ENCODE data around the gene CDH23. TPM values are rescaled to one million over a fixed set of nuclear protein-coding genes. Genes with fewer than 3 reads are reported as not detected.

Gene CDH23
- total and polyA plus RNA-seq, 10 of the 15 experiments (the other 5 are each of a cell fraction or from before 2014, with no cell fraction given): 0.09 to 0.40 (median 0.15) TPM; not detected in 1

- TF ChIP-seq, protein P1, sequence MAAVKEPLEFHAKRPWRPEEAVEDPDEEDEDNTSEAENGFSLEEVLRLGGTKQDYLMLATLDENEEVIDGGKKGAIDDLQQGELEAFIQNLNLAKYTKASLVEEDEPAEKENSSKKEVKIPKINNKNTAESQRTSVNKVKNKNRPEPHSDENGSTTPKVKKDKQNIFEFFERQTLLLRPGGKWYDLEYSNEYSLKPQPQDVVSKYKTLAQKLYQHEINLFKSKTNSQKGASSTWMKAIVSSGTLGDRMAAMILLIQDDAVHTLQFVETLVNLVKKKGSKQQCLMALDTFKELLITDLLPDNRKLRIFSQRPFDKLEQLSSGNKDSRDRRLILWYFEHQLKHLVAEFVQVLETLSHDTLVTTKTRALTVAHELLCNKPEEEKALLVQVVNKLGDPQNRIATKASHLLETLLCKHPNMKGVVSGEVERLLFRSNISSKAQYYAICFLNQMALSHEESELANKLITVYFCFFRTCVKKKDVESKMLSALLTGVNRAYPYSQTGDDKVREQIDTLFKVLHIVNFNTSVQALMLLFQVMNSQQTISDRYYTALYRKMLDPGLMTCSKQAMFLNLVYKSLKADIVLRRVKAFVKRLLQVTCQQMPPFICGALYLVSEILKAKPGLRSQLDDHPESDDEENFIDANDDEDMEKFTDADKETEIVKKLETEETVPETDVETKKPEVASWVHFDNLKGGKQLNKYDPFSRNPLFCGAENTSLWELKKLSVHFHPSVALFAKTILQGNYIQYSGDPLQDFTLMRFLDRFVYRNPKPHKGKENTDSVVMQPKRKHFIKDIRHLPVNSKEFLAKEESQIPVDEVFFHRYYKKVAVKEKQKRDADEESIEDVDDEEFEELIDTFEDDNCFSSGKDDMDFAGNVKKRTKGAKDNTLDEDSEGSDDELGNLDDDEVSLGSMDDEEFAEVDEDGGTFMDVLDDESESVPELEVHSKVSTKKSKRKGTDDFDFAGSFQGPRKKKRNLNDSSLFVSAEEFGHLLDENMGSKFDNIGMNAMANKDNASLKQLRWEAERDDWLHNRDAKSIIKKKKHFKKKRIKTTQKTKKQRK (IDR thresholded peaks at IDR 0.05; ENCODE audit: low read depth, low read length): no peak
- TF ChIP-seq SUZ12 (IDR thresholded peaks at IDR 0.05; ENCODE audit: unreplicated experiment) (no peak), KAT2A (conservative IDR thresholded peaks at IDR 0.05; ENCODE audit: control insufficient read depth, low read depth, low read length) (no peak), JUND (IDR thresholded peaks at IDR 0.05; ENCODE audit: low read depth, low read length) (no peak), RAD21 (IDR thresholded peaks at IDR 0.05; ENCODE audit: insufficient read depth, low read depth, low read length) (no peak)
Observed at GRCh38 chr10:71489077-71489476, 92.4 kb downstream of the CDH23 start (continued).

DNA sequence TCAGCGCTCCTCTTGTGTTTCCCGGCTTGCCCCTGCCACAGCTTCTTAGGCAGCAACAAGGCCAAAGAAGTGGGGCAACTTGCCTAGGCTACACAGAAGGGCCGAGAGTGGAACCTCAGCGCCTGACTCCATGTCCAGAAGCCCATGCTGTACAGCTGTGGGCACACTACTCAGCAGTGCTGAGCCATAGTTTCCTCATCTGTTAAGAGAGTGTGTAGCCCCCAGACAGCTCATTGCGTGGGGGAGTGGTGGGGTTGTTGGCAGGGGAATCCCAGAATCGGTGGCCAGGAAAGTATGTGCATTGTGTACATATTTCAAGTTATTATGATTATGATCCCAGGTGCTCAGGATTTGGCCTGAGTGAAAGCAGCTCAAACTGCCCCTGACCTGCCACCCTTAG, 96.2 kb downstream of the CDH23 start:
- SMC1A ChIA-PET (ENCODE audit: uncharacterized antibody, unreplicated experiment): interaction anchor here (1.0 to 2.1 kb wide), 3 partner anchors 29 to 215 kb away, joined by 3 to 9 read pairs (median 4); no protein-coding TSS in a partner anchor
- H3K4me2 ChIP-seq (ENCODE audit: control insufficient read depth, insufficient read depth): no peak overlapping the region
- H3K79me2 ChIP-seq (ENCODE audit: control insufficient read depth, insufficient read depth, low read length): no peaks in the 10 kb centered on the region
- no peak overlapping the region for H3K27ac ChIP-seq (ENCODE audit: control insufficient read depth, insufficient read depth)
- DNase-seq (ENCODE audit: low read depth, low spot score): no peak
- TF ChIP-seq SMC3 (IDR thresholded peaks at IDR 0.05; ENCODE audit: borderline replicate concordance, low read length) (no peak), ATF3 (IDR thresholded peaks at IDR 0.05; ENCODE audit: borderline replicate concordance, extremely low read depth, low read depth, low read length) (no peak), SPI1 (IDR thresholded peaks at IDR 0.05; ENCODE audit: borderline replicate concordance, insufficient read depth, low read depth, low read length) (no peak), GABPA (IDR thresholded peaks at IDR 0.05; ENCODE audit: low read depth) (no peak), BCL3 (IDR thresholded peaks at IDR 0.05; ENCODE audit: borderline replicate concordance, insufficient read depth, low read depth, low read length, poor library complexity, severe bottlenecking) (no peak), SIN3A (IDR thresholded peaks at IDR 0.05; ENCODE audit: low read depth, low read length) (no peak), TCF12 (IDR thresholded peaks at IDR 0.05; ENCODE audit: low read depth, low read length) (no peak), SMAD5 (IDR thresholded peaks at IDR 0.05; ENCODE audit: low read depth) (no peak)
- TF ChIP-seq, protein P2, sequence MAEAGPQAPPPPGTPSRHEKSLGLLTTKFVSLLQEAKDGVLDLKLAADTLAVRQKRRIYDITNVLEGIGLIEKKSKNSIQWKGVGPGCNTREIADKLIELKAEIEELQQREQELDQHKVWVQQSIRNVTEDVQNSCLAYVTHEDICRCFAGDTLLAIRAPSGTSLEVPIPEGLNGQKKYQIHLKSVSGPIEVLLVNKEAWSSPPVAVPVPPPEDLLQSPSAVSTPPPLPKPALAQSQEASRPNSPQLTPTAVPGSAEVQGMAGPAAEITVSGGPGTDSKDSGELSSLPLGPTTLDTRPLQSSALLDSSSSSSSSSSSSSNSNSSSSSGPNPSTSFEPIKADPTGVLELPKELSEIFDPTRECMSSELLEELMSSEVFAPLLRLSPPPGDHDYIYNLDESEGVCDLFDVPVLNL (IDR thresholded peaks at IDR 0.05; ENCODE audit: low read depth, low read length): no peak
- 41% methylated on average over 6 of the region's 6 CpGs for WGBS (ENCODE audit: insufficient coverage, insufficient replicate concordance, low lambda C conversion rate, missing lambda C conversion rate)
- in situ Hi-C loops (cut with MboI) (no loop called here), intact Hi-C loops (cut with micrococcal nuclease; ENCODE audit: unreplicated experiment) (no loop called here)
- POLR2A ChIA-PET: no interaction called here
- no peak overlapping the region for H3K9ac ChIP-seq (ENCODE audit: control insufficient read depth, insufficient read depth, low read length)
- 0 out of 4 replicates have a peak, but pooled peaks cover 0 to 2% of the 10 kb centered on the region in 2 experiments for H3K27me3 ChIP-seq (replicated peaks in 1 of 2; ENCODE audit: control insufficient read depth in 2 of 2, insufficient read depth in 2 of 2, low read length in 1 of 2)
- RAD21 ChIA-PET (ENCODE audit: unreplicated experiment): interaction anchor here (1.3 kb wide), 1 partner anchor 216 kb away, joined by 3 read pairs; no protein-coding TSS in a partner anchor
- no peak overlapping the region for H2AFZ ChIP-seq (ENCODE audit: control insufficient read depth, low read depth, low read length)
- peaks cover 9% of the 10 kb centered on the region for H3K4me1 ChIP-seq (ENCODE audit: control insufficient read depth, insufficient read depth, low read length)
- no peaks in the 10 kb centered on the region; the same call in 1 of the 3 replicates for H3K9me3 ChIP-seq (replicated peaks; ENCODE audit: control insufficient read depth, insufficient read depth, low read length)
- BruUV-seq (replicated peaks): no TSS peak
- ATAC-seq: no peak
- no peak overlapping the region for H3K4me3 ChIP-seq
- no peaks in the 10 kb centered on the region for H4K20me1 ChIP-seq (ENCODE audit: control insufficient read depth, insufficient read depth)
- no peak for FAIRE-seq
- CTCF ChIA-PET: interaction anchor here (1.1 to 2.0 kb wide), 5 partner anchors 77 to 215 kb away, joined by 3 to 6 read pairs (median 4); no protein-coding TSS in a partner anchor
- H3K36me3 ChIP-seq (ENCODE audit: control insufficient read depth in 2 of 2, insufficient read depth in 2 of 2, low read length in 1 of 2): no peaks in the 10 kb centered on the region

Data from GM12878 (cell line).